ENCODE results near the gene CAMKK1.

The CAMKK1 gene

DNA sequence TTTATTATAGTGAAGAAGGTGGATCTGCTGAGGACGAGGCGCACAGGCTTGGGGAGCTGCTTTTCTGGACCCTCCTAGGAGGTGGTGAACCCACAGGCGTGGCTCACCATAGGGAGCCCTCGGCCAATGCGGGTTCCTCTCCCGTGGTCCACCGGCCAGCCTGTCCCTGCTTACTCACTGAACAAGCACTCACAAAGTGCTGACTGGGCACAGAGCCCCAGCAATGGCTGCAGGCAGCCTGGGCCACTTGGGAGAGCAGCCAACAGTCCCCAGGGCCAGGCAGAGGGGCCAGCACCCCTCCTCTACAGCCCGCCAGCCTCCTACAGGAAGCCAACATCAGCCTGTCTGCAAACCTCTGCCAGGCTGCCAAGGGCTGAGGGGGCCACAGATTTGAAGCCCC is 27.7 kb downstream of the CAMKK1 start:
- DNase-seq (ENCODE audit: low read depth, low spot score) = no peak
- CTCF ChIA-PET = interaction anchor here (0.8 to 8.6 kb wide), 13 partner anchors 8 to 209 kb away, joined by 3 to 172 read pairs (median 9); partner anchors contain the start of gene NCBP3
- POLR2A ChIA-PET = no interaction called here
- no peak overlapping the region for H3K4me3 ChIP-seq (ENCODE audit: low read depth, low read length)
- TF ChIP-seq, protein P1, sequence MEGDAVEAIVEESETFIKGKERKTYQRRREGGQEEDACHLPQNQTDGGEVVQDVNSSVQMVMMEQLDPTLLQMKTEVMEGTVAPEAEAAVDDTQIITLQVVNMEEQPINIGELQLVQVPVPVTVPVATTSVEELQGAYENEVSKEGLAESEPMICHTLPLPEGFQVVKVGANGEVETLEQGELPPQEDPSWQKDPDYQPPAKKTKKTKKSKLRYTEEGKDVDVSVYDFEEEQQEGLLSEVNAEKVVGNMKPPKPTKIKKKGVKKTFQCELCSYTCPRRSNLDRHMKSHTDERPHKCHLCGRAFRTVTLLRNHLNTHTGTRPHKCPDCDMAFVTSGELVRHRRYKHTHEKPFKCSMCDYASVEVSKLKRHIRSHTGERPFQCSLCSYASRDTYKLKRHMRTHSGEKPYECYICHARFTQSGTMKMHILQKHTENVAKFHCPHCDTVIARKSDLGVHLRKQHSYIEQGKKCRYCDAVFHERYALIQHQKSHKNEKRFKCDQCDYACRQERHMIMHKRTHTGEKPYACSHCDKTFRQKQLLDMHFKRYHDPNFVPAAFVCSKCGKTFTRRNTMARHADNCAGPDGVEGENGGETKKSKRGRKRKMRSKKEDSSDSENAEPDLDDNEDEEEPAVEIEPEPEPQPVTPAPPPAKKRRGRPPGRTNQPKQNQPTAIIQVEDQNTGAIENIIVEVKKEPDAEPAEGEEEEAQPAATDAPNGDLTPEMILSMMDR (IDR thresholded peaks at IDR 0.05; ENCODE audit: insufficient read depth, low read length, missing control alignments) = no peak

- POLR2A ChIA-PET = no interaction called here
- CTCF ChIA-PET = interaction anchor here (0.8 to 8.6 kb wide), 13 partner anchors 8 to 209 kb away, joined by 3 to 172 read pairs (median 9); partner anchors contain the start of gene NCBP3
- H3K4me3 ChIP-seq (ENCODE audit: low read depth, low read length) = no peak overlapping the region
- no peak for DNase-seq (ENCODE audit: low read depth, low spot score)
- TF ChIP-seq, protein P1 (IDR thresholded peaks at IDR 0.05; ENCODE audit: insufficient read depth, low read length, missing control alignments) = no peak
Measured at GRCh38 chr17:3864534-3864933, 28.3 kb downstream of the CAMKK1 start.

DNA sequence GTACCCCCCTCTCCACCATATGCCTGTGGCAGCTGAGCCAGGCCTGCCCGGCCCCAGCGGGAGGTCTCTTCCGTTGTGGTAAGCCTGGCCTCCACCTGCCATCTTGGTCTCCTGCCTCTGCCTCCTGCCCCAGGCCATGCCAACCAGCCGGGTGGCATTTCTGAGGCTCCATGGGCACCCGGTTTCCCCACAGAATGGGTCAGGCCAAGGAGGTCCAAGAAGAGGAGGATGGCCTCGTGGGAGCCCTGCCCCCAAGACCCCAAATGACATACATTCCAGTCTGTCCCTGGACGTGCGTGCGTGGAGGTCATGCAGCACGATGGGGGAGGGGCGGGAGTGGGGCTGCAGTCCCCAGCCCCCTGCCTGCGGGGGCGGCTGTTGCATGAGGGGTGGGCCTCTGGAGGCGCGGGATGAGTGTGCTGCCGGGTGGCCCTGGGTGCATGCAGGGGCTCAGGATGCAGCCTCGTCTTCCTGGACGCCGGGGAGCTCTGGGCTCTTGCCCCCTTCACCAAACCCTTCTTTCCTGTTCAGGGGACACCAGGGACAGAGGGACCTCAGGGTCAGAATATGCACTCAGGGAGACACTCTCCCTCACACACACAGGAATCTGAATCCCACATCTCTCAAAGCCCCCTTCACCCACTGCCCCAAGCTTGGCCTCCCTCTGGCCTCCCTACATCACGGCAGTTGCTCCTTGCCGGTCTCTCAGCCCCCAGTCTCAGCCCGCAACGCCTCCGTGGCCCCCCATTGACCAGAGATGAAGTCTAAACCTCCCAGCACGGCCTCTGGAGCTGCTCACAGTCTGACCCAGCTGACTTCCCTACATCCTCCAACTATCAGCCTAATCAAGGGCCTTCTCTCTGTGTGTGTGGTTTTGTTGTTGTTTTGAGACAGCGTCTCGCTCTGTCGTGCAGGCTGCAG is 30.8 kb downstream of the CAMKK1 start:
- no peak for DNase-seq (ENCODE audit: low read depth, low spot score)
- ChIA-PET CTCF (interaction anchor here (1.0 to 8.6 kb wide), 8 partner anchors 14 to 143 kb away, joined by 3 to 172 read pairs (median 18); partner anchors contain the start of gene NCBP3), POLR2A (interaction anchor here (0.6 kb wide), 1 partner anchor 29 kb away, joined by 3 read pairs; no protein-coding TSS in a partner anchor)
- no peak overlapping the region for H3K4me3 ChIP-seq (ENCODE audit: low read depth, low read length)
- TF ChIP-seq, protein P1 (IDR thresholded peaks at IDR 0.05; ENCODE audit: insufficient read depth, low read length, missing control alignments) = no peak

- ChIA-PET CTCF (interaction anchor here (0.9 to 8.6 kb wide), 9 partner anchors 9 to 144 kb away, joined by 3 to 172 read pairs (median 7); partner anchors contain the start of gene NCBP3), POLR2A (no interaction called here)
- no peak for DNase-seq (ENCODE audit: low read depth, low spot score)
- H3K4me3 ChIP-seq (ENCODE audit: low read depth, low read length) = no peak overlapping the region
- TF ChIP-seq, protein P1 (IDR thresholded peaks at IDR 0.05; ENCODE audit: insufficient read depth, low read length, missing control alignments) = no peak
Measured at GRCh38 chr17:3860939-3861700, 31.7 kb downstream of the CAMKK1 start.

GRCh38 chr17:3859940-3860339 is 32.9 kb downstream of the CAMKK1 start:
- ChIA-PET CTCF (interaction anchor here (1.0 to 8.6 kb wide), 4 partner anchors 12 to 120 kb away, joined by 3 to 172 read pairs (median 4); partner anchors contain the start of gene NCBP3), POLR2A (no interaction called here)
- DNase-seq (ENCODE audit: low read depth, low spot score) = no peak
- H3K4me3 ChIP-seq (ENCODE audit: low read depth, low read length) = no peak overlapping the region
- TF ChIP-seq, protein P1 (IDR thresholded peaks at IDR 0.05; ENCODE audit: insufficient read depth, low read length, missing control alignments) = no peak

Measured in AG04449 (cell line).